ENCODE measurements around the gene GTF3C1. TPM values are rescaled to one million over a fixed set of nuclear protein-coding genes. Genes with fewer than 3 reads are reported as not detected.

The GTF3C1 gene
- total and polyA plus RNA-seq, 2 of the 8 experiments (the other 6 are each of a cell fraction or from before 2014, with no cell fraction given) = 89.3 to 126 TPM

DNA sequence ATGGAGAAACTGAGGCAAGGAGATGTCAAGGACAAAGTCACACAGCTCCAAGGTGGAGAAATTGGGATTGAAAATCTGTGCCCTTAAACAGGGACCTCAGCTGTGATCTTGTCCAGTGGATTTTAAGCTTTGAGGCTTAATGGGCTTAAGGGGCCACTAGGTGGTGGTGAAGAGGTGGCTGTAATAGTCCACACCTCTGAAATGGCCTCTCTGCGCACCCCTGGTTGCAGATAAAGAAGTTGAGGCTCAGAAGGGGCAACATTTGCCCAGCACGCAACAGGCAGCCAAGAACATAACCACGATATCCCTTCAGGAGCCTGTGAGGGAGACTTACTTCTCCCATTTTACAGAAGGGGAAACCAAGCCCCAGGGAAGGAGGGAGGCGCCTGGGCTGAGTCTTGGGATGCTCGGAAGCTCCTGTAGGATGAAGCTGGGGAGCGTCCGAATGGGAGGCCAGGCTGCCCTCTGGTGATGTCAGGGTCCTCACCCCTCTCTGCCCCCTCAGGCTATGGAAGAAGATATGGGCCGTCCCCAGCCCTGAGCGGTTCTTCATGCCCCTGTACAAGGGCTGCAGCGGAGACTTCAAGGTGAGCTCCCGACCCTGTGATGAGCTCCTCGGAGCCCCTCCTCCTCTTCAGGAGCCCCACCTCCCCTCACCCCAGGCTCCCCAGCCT lies 104.1 kb downstream of the GTF3C1 start:
- H2BK120ac ChIP-seq (replicated peaks; ENCODE audit: low read depth, low read length) = no peak overlapping the region
- no peak overlapping the region for H3K4me2 ChIP-seq (ENCODE audit: insufficient read depth in 1 of 2, low read depth in 2 of 2, low read length in 2 of 2)
- H3K27ac ChIP-seq (ENCODE audit: low read depth, low read length) = no peak overlapping the region
- no peak overlapping the region for H2AFZ ChIP-seq (ENCODE audit: low read length)
- no peaks in the 10 kb centered on the region for H3K36me3 ChIP-seq (ENCODE audit: control insufficient read depth in 2 of 4, insufficient read depth in 4 of 4, low read length in 3 of 4)
- WGBS, 2 experiments (ENCODE audit: extremely low coverage in 1 of 2, insufficient coverage in 1 of 2, insufficient read length in 1 of 2, insufficient replicate concordance in 2 of 2, low coverage in 1 of 2, low lambda C conversion rate in 2 of 2, missing lambda C conversion rate in 1 of 2) = 77% methylated on average over 4 of the region's 12 CpGs; no CpG with 5 or more reads in 1 of the 2 experiments
- H3K27me3 ChIP-seq (replicated peaks in 1 of 4; ENCODE audit: control insufficient read depth in 3 of 4, extremely low read depth in 1 of 4, insufficient read depth in 3 of 4, low read length in 3 of 4) = no peaks in the 10 kb centered on the region; a peak in 1 of 7 replicates
- H4K8ac ChIP-seq (ENCODE audit: extremely low read depth, insufficient read depth, low read length) = no peak overlapping the region
- H3K79me1 ChIP-seq (ENCODE audit: low read depth, low read length) = no peaks in the 10 kb centered on the region
- no peak overlapping the region for H4K91ac ChIP-seq (replicated peaks; ENCODE audit: insufficient read length, low read length)
- no peak overlapping the region for H4K5ac ChIP-seq (ENCODE audit: insufficient read length, low read depth, low read length)
- ChIA-PET POLR2A (ENCODE audit: partially characterized antibody) (no interaction called here), CTCF (ENCODE audit: partially characterized antibody) (interaction anchor here (0.8 to 2.1 kb wide), 4 partner anchors 9 to 73 kb away, joined by 3 to 8 read pairs (median 4); no protein-coding TSS in a partner anchor)
- no peak overlapping the region for H3K4ac ChIP-seq (replicated peaks; ENCODE audit: insufficient read length, low read depth, low read length)
- no peak overlapping the region for H2BK15ac ChIP-seq (ENCODE audit: low read length)
- peaks cover 0 to 2% (median 0%) of the 10 kb centered on the region in 4 experiments; a peak in 1 of 7 replicates for H3K4me1 ChIP-seq (replicated peaks in 1 of 4; ENCODE audit: control insufficient read depth in 3 of 4, insufficient read depth in 4 of 4, low read length in 3 of 4)
- no peak overlapping the region for H3K14ac ChIP-seq (ENCODE audit: insufficient read length)
- no peak overlapping the region for H3K18ac ChIP-seq (ENCODE audit: extremely low read depth, low read length)
- peaks cover 2% of the 10 kb centered on the region; the same call in 1 of the 2 replicates for H3K23me2 ChIP-seq (ENCODE audit: low read depth, low read length)
- H2BK5ac ChIP-seq (ENCODE audit: low read depth, low read length) = no peak overlapping the region
- no peak overlapping the region for H2BK12ac ChIP-seq (ENCODE audit: low read depth, low read length)
- no peak overlapping the region for H2AK5ac ChIP-seq (ENCODE audit: low read depth, low read length)
- no peak overlapping the region for H3K9ac ChIP-seq (replicated peaks in 1 of 4; ENCODE audit: extremely low read depth in 1 of 4, low read depth in 3 of 4, low read length in 3 of 4)
- no peak for FAIRE-seq
- no peak for DNase-seq (ENCODE audit: low read depth in 1 of 2, low spot score in 2 of 2)
- peaks cover 15 to 21% of the 10 kb centered on the region in 2 experiments for H3K9me3 ChIP-seq (ENCODE audit: insufficient read depth in 2 of 2, low read depth in 1 of 2, low read length in 1 of 2)
- no peak overlapping the region for H3K23ac ChIP-seq (ENCODE audit: insufficient read length)
- TF ChIP-seq RAD21 (IDR thresholded peaks at IDR 0.05 in 1 of 2, conservative IDR thresholded peaks at IDR 0.05 in 1 of 2; ENCODE audit: low read depth in 2 of 2, low read length in 2 of 2) = peak in 1 of 2 experiments; percentile 9; a peak in 1 of 4 replicates
- TF ChIP-seq, protein P1, sequence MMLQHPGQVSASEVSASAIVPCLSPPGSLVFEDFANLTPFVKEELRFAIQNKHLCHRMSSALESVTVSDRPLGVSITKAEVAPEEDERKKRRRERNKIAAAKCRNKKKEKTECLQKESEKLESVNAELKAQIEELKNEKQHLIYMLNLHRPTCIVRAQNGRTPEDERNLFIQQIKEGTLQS (IDR thresholded peaks at IDR 0.05; ENCODE audit: insufficient read depth, low read depth, low read length) = no peak
- TF ChIP-seq, protein P2, sequence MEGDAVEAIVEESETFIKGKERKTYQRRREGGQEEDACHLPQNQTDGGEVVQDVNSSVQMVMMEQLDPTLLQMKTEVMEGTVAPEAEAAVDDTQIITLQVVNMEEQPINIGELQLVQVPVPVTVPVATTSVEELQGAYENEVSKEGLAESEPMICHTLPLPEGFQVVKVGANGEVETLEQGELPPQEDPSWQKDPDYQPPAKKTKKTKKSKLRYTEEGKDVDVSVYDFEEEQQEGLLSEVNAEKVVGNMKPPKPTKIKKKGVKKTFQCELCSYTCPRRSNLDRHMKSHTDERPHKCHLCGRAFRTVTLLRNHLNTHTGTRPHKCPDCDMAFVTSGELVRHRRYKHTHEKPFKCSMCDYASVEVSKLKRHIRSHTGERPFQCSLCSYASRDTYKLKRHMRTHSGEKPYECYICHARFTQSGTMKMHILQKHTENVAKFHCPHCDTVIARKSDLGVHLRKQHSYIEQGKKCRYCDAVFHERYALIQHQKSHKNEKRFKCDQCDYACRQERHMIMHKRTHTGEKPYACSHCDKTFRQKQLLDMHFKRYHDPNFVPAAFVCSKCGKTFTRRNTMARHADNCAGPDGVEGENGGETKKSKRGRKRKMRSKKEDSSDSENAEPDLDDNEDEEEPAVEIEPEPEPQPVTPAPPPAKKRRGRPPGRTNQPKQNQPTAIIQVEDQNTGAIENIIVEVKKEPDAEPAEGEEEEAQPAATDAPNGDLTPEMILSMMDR (IDR thresholded peaks at IDR 0.05; ENCODE audit: control extremely low read depth in 1 of 3, insufficient read depth in 1 of 3, low read depth in 1 of 3, low read length in 3 of 3) = peak in 1 of 3 experiments; percentile 33; a peak in 2 of 4 replicates
- no peak overlapping the region for H3K4me3 ChIP-seq (ENCODE audit: extremely low read depth in 1 of 4, insufficient read depth in 2 of 4, low read depth in 3 of 4, low read length in 4 of 4)
- H3K79me2 ChIP-seq (ENCODE audit: control insufficient read depth in 1 of 2, insufficient read depth in 2 of 2, low read length in 2 of 2) = no peaks in the 10 kb centered on the region
- no peak overlapping the region for H3K56ac ChIP-seq (replicated peaks; ENCODE audit: insufficient read length, low read depth, low read length)
- no peak overlapping the region for H2BK20ac ChIP-seq (ENCODE audit: low read length)
- H4K20me1 ChIP-seq (replicated peaks in 1 of 2; ENCODE audit: control insufficient read depth in 1 of 2, insufficient read depth in 2 of 2, low read length in 2 of 2) = peaks cover 0 to 4% of the 10 kb centered on the region in 2 experiments
